Psoas muscle (tissue), 8 donors: ENCODE results near the gene ITFG2. TPM values are rescaled to one million over a fixed set of nuclear protein-coding genes. Genes with fewer than 3 reads are reported as not detected.
A peak's percentile ranks its signal among the peaks of the same experiment; 100 is the strongest.

Source experiments
- ATAC-seq, 4 donors: fragments of 200-7000 bp; cut with Tn5 transposase; one replicate each; pipeline ENCODE4 v1.9.1; 2020; ENCODE audit warnings: moderate library complexity in 3 of 4, mild to moderate bottlenecking in 2 of 4
- DNase-seq, 2 donors: peaks; one replicate each; pipeline ENCODE4 v3.0.0-alpha.2; 2020
- H3K27ac ChIP-seq: fragments of 200-600 bp; one replicate; pipeline ENCODE4 v1.8.0; 2022
- H3K27me3 ChIP-seq, 3 donors: fragments of 200-600 bp in 1 of 3; one replicate each; pipeline versions ENCODE4 v1.6.1 to v1.8.0; 2013 to 2022; ENCODE audit warnings: low read length in 2 of 3, mild to moderate bottlenecking in 2 of 3, moderate library complexity in 1 of 3; ENCODE audit not compliant: insufficient read depth in 3 of 3
- H3K36me3 ChIP-seq, 2 donors: fragments of 200-600 bp in 1 of 2; one replicate each; pipeline versions ENCODE4 v1.6.1 to v1.8.0; 2013 to 2022; ENCODE audit warnings: low read depth in 1 of 2, mild to moderate bottlenecking in 1 of 2, moderate library complexity in 1 of 2; ENCODE audit not compliant: insufficient read depth in 1 of 2
- H3K4me1 ChIP-seq: fragments of 200-600 bp; one replicate; pipeline ENCODE4 v1.8.0; 2022
- H3K4me3 ChIP-seq: fragments of 200-600 bp; one replicate; pipeline ENCODE4 v1.8.0; 2022; ENCODE audit warnings: mild to moderate bottlenecking
- H3K9me3 ChIP-seq: fragments of 200-600 bp; one replicate; pipeline ENCODE4 v1.8.0; 2022
- WGBS, 3 donors: extraction: QIAGEN DNeasy Blood & Tissue Kit; methylation state at CpG; one replicate each; pipeline versions ENCODE4 v1.1.6 to v1.1.7; 2013; 5-methylcytosine and 5-hydroxymethylcytosine counted together
- intact Hi-C, 2 donors: fragments of 100-400 bp; cut with DNase I; formaldehyde crosslinking; loops; one replicate each; pipeline versions ENCODE4 v1.11.0 to v1.14.2; 2022
- polyA plus RNA-seq, 3 donors: library from polyadenylated mRNA; stranded (reverse); fragments of 200-250 nt; gene quantifications; one replicate each; pipeline ENCODE4 v1.2.3, GENCODE V29; 2013
- total RNA-seq, 4 donors: library from RNA; stranded (reverse); fragmentation: NEBNext Ultra II Directional in 2 of 4; extraction: Animal tissue kit (Norgen Biotek cat#: 25700) in 2 of 4; gene quantifications; one replicate each; pipeline versions ENCODE4 v1.2.1 to v1.2.4, GENCODE V29; 2021 to 2023
- TF ChIP-seq, protein P1 (sequence below): fragments of 200-600 bp; IDR thresholded peaks from one replicate; pipeline ENCODE4 v1.8.0; 2022; ENCODE audit warnings: antibody characterized with exemption
- donor health status: healthy with polysubstance abuse.
- donor health status: DM: no; HTN: no; CAD: no; lungs with moderate emphysema.
- donor health status: Bipolar disorder and iron deficiency.
- donor health status: healthy.
- donor health status: DM: yes; HTN: yes; CAD: no.
- donor health status: DM: no; HTN: no; CAD: no.
- donor health status: DM: no; HTN: no; CAD: no.
- donor health status: DM: yes; HTN: yes; CAD: no.

ITFG2 gene
- total and polyA plus RNA-seq, 7 donors, result 5.1 to 12.8 (median 8.8) TPM

DNA sequence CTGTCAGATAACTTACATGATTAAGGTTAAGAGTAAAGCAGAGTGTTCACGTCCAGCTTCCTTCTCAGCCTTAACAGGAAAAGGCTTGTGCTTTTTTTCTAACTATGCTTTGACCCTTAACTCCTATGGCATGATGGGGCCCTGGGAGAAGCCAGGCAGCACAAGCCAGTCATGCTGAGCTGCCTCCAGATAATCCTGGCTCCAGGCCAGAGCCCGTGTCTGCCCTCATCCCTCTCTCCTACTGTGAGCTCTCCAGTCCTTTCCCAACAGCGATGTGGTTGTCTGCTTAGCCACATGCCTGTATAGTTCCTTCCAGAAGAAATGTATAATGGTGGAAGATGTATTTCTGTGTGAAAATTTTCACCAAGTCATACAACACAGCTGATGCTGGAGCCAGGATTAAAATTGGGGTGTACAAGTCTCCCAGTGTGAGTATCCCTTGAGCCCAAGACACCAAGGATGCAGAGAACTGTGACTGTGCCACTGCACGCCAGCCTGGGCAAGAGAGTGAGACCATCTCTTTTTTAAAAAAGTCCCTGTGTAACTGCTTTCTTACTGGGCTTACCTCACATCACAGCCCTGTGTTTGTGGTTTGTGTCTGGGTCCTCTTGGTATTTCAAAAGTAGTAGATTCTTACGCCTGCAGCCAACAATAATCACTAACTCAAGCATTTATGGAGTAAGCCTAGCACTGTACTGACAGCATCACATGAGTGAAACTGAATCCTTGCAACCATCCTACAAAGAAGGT is 7.9 kb upstream of the ITFG2 start:
- intact Hi-C loops, result no loop called here
- H3K4me1 ChIP-seq, result peaks cover 2% of the 10 kb centered on the region
- DNase-seq (peak in 1 of 2 donors; percentile 73), ATAC-seq (peak; percentile 36 to 71 (median 60))
- no peaks in the 10 kb centered on the region for H3K27me3 ChIP-seq
- TF ChIP-seq, protein P1, sequence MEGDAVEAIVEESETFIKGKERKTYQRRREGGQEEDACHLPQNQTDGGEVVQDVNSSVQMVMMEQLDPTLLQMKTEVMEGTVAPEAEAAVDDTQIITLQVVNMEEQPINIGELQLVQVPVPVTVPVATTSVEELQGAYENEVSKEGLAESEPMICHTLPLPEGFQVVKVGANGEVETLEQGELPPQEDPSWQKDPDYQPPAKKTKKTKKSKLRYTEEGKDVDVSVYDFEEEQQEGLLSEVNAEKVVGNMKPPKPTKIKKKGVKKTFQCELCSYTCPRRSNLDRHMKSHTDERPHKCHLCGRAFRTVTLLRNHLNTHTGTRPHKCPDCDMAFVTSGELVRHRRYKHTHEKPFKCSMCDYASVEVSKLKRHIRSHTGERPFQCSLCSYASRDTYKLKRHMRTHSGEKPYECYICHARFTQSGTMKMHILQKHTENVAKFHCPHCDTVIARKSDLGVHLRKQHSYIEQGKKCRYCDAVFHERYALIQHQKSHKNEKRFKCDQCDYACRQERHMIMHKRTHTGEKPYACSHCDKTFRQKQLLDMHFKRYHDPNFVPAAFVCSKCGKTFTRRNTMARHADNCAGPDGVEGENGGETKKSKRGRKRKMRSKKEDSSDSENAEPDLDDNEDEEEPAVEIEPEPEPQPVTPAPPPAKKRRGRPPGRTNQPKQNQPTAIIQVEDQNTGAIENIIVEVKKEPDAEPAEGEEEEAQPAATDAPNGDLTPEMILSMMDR, result no peak
- no peaks in the 10 kb centered on the region for H3K9me3 ChIP-seq
- no peak overlapping the region for H3K27ac ChIP-seq
- peaks cover 22 to 84% of the 10 kb centered on the region in 2 donors for H3K36me3 ChIP-seq
- H3K4me3 ChIP-seq, result no peak overlapping the region
- WGBS, 3 donors, result 46 to 57% (median 49%) methylated on average over 5 of the region's 5 CpGs

DNA sequence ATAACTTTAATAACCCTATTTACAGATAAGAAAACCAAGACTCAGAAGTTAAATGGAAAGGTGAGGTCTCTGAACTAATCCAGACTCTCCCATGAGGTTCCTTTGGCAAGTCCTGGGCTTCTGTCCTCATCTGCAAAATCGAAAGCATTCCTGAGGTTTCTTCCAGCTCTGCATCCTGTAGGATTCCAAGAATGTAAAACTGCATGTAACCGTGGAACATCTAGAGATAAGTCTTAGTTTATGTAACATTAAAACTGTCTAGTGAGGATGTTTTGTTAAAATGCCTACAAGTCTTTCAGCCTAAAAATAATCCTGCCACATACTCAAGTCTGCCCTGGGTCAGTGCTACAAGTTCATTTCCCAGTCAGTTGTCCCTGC is 7.3 kb upstream of the ITFG2 start:
- H3K4me3 ChIP-seq, result no peak overlapping the region
- DNase-seq (no peak), ATAC-seq (no peak)
- no peaks in the 10 kb centered on the region for H3K9me3 ChIP-seq
- WGBS, 3 donors, result 43 to 55% (median 50%) methylated on average over 2 of the region's 2 CpGs
- H3K36me3 ChIP-seq, result peaks cover 18 to 78% of the 10 kb centered on the region in 2 donors
- TF ChIP-seq, protein P1, result no peak
- no peak overlapping the region for H3K27ac ChIP-seq
- intact Hi-C loops, result no loop called here
- H3K27me3 ChIP-seq, result no peaks in the 10 kb centered on the region
- H3K4me1 ChIP-seq, result no peaks in the 10 kb centered on the region

DNA sequence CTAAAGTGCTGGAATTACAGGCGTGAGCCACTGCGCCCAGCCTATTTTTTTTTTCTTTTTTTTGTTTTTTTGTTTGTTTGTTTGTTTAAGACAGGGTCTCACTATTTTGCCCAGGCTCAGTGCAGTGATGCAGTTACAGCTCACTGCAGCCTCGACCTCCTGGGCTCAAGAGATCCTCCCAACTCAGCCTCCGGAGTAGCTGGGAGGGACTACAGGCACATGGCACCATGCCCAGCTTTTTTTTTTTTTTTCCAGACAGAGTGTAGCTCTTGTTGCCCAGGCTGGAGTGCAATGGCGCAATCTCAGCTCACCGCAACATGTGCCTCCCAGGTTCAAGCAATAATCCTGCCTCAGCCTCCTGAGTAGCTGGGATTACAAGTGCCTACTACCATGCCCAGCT is 5.8 kb upstream of the ITFG2 start:
- H3K36me3 ChIP-seq, result peaks cover 13 to 62% of the 10 kb centered on the region in 2 donors
- intact Hi-C loops, result no loop called here
- no peak for DNase-seq
- no peak overlapping the region for H3K27ac ChIP-seq
- 87 to 93% (median 91%) methylated on average over 6 of the region's 6 CpGs for WGBS, 3 donors
- no peaks in the 10 kb centered on the region for H3K4me1 ChIP-seq
- no peak overlapping the region for H3K4me3 ChIP-seq
- no peaks in the 10 kb centered on the region for H3K27me3 ChIP-seq
- TF ChIP-seq, protein P1, result no peak
- no peaks in the 10 kb centered on the region for H3K9me3 ChIP-seq
- ATAC-seq, result no peak

DNA sequence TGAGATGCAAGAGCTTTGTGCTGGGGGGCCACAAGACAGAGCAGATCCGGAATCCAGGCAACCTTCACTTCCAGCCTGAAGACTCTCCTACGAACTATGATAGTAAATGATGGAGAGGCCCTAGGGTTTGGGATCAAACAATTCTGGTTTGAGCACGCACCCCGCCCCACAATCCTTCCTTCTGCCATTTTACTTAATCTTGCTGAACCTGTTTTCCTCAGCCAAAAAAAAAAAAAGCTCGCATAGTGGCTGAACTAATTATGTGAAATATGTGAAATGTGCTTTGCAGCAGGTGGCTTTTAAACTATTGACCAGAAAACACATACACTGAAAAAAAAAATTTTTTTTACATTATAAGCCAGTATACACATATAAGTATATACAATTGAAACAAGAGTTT is 667 bp upstream of the ITFG2 start:
- DNase-seq, result no peak
- intact Hi-C loops, result no loop called here
- 70 to 81% (median 79%) methylated on average over 5 of the region's 5 CpGs for WGBS, 3 donors
- ATAC-seq, result no peak
- TF ChIP-seq, protein P1, result no peak
- Histone ChIP-seq H3K27me3 (no peaks in the 10 kb centered on the region), H3K27ac (peak overlapping the region; percentile 94), H3K4me3 (peak overlapping the region; percentile 81), H3K9me3 (no peaks in the 10 kb centered on the region), H3K36me3 (peaks cover 0 to 17% of the 10 kb centered on the region in 2 donors), H3K4me1 (peaks cover 15% of the 10 kb centered on the region)
